Panc1 (cell line): Measurements from ENCODE around the gene HCN3. TPM values are rescaled to one million over a fixed set of nuclear protein-coding genes. Genes with fewer than 3 reads are reported as not detected.
"Not testable (repeated sequence)": the region's sequence is repeated elsewhere in the genome, so short reads cannot be mapped to it uniquely, and the experiment has no call there.

ENCODE experiments used
- ATAC-seq: fragments of 200-7000 bp; cut with Tn5 transposase; 2 replicates; pipeline ENCODE4 v1.9.1; 2020; ENCODE audit warnings: mild to moderate bottlenecking, moderate library complexity
- BruUV-seq: library from RNA; stranded (reverse); fragments of 400-500 nt; replicated peaks from 2 replicates; lab custom pipeline; 2021; lab: Mats Ljungman, UMichigan
- CTCF ChIA-PET: fragments of 300-600 bp; sonication (Branson Sonifier 250); formaldehyde crosslinking; loops from one replicate; lab custom pipeline; 2022; ENCODE audit warnings: antibody characterized with exemption; lab: Charles Lee
- POLR2A ChIA-PET: fragments of 300-600 bp; sonication (Branson Sonifier 250); formaldehyde crosslinking; loops from one replicate; lab custom pipeline; 2022; ENCODE audit warnings: antibody characterized with exemption; lab: Charles Lee
- DNase-seq: peaks from one replicate; pipeline ENCODE4 v3.0.0-alpha.2; 2010; ENCODE audit warnings: low read depth, low spot score
- H3K27ac ChIP-seq: 2 replicates; pipeline ENCODE4 v1.5.1; 2011; ENCODE audit warnings: mild to moderate bottlenecking, low read length, inconsistent platforms
- H3K27me3 ChIP-seq: fragments of 200-500 bp; sonication (Bioruptor generic); 2 replicates; pipeline ENCODE4 v1.6.0; 2014; ENCODE audit warnings: low read length, inconsistent platforms; ENCODE audit not compliant: control insufficient read depth, insufficient read depth
- H3K36me3 ChIP-seq: fragments of 200-500 bp; sonication (Bioruptor generic); 2 replicates; pipeline ENCODE4 v1.5.1; 2014; ENCODE audit warnings: inconsistent platforms, mild to moderate bottlenecking, low read length, moderate library complexity; ENCODE audit not compliant: control insufficient read depth, insufficient read depth
- H3K4me1 ChIP-seq: 2 replicates; pipeline ENCODE4 v1.5.1; 2011; ENCODE audit warnings: inconsistent platforms, mild to moderate bottlenecking, low read length, moderate library complexity; ENCODE audit not compliant: control insufficient read depth, insufficient read depth
- H3K4me3 ChIP-seq, 2 experiments: 2 replicates each; pipeline ENCODE4 v1.5.1; 2011 to 2012; ENCODE audit warnings: low read depth in 2 of 2, low read length in 2 of 2, mild to moderate bottlenecking in 2 of 2, inconsistent platforms in 1 of 2, moderate library complexity in 1 of 2
- H3K9me3 ChIP-seq: fragments of 200-500 bp; sonication (Bioruptor generic); 2 replicates; pipeline ENCODE4 v1.5.1; 2014; ENCODE audit warnings: low read depth, mild to moderate bottlenecking, inconsistent platforms, low read length, moderate library complexity; ENCODE audit not compliant: control insufficient read depth, insufficient read depth
- POLR2AphosphoS5 ChIP-seq: IDR thresholded peaks from 2 replicates; pipeline ENCODE4 v1.6.1; 2012; ENCODE audit warnings: mild to moderate bottlenecking, low read depth, low read length, moderate library complexity
- SIN3A ChIP-seq: IDR thresholded peaks from 2 replicates; pipeline ENCODE4 v1.6.1; 2012; ENCODE audit warnings: low read depth, mild to moderate bottlenecking, low read length, moderate library complexity, borderline replicate concordance; ENCODE audit not compliant: insufficient read depth
- TCF7L2 ChIP-seq: IDR thresholded peaks from 2 replicates; pipeline ENCODE4 v1.6.1; 2011; ENCODE audit warnings: mild to moderate bottlenecking, low read depth, low read length, inconsistent platforms
- in situ Hi-C: cut with HindIII; loops from 2 replicates; pipeline ENCODE4 v1.10.0; 2016; ENCODE audit warnings: low sequenced_read_pairs, low pct_unique_long_range_greater_than_20kb
- intact Hi-C: fragments of 100-400 bp; cut with micrococcal nuclease; formaldehyde crosslinking; loops from one replicate; pipeline ENCODE4 v1.10.0; 2022; ENCODE audit not compliant: unreplicated experiment
- total RNA-seq: library from RNA; stranded (reverse); gene quantifications from one replicate; pipeline ENCODE4 v1.2.1, GENCODE V29; 2021; ENCODE audit not compliant: unreplicated experiment
- TF ChIP-seq, protein P1 (sequence below): fragments of 450-650 bp; IDR thresholded peaks from 2 replicates; pipeline ENCODE4 v1.5.1; 2017; ENCODE audit warnings: mild to moderate bottlenecking
- TF ChIP-seq, protein P2 (sequence below), 2 experiments: IDR thresholded peaks; 2 replicates each; pipeline ENCODE4 v1.6.1; 2011 to 2012; ENCODE audit warnings: low read depth in 2 of 2, control low read depth in 1 of 2, low read length in 1 of 2, mild to moderate bottlenecking in 1 of 2, moderate library complexity in 1 of 2; ENCODE audit not compliant: insufficient read depth in 1 of 2

HCN3 gene
- total RNA-seq, 1 experiment from 2014 or later: 7.8 TPM

DNA sequence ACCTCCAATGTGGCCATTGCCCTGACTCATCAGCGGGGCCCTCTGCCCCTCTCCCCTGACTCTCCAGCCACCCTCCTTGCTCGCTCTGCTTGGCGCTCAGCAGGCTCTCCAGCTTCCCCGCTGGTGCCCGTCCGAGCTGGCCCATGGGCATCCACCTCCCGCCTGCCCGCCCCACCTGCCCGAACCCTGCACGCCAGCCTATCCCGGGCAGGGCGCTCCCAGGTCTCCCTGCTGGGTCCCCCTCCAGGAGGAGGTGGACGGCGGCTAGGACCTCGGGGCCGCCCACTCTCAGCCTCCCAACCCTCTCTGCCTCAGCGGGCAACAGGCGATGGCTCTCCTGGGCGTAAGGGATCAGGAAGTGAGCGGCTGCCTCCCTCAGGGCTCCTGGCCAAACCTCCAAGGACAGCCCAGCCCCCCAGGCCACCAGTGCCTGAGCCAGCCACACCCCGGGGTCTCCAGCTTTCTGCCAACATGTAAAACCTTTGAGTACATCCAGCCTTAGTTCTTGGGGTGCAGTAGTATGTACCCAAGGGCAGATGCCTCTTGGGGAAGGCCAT is 10.8 kb downstream of the HCN3 start:
- Histone ChIP-seq H3K27ac (no peak overlapping the region), H3K27me3 (no peaks in the 10 kb centered on the region), H3K4me3 (no peak overlapping the region), H3K9me3 (no peaks in the 10 kb centered on the region), H3K36me3 (no peaks in the 10 kb centered on the region), H3K4me1 (no peaks in the 10 kb centered on the region)
- ATAC-seq (no peak), DNase-seq (no peak)
- CTCF ChIA-PET: no interaction called here
- POLR2A ChIA-PET: no interaction called here
- TF ChIP-seq POLR2AphosphoS5 (no peak), TCF7L2 (no peak), SIN3A (no peak)
- TF ChIP-seq, protein P1, sequence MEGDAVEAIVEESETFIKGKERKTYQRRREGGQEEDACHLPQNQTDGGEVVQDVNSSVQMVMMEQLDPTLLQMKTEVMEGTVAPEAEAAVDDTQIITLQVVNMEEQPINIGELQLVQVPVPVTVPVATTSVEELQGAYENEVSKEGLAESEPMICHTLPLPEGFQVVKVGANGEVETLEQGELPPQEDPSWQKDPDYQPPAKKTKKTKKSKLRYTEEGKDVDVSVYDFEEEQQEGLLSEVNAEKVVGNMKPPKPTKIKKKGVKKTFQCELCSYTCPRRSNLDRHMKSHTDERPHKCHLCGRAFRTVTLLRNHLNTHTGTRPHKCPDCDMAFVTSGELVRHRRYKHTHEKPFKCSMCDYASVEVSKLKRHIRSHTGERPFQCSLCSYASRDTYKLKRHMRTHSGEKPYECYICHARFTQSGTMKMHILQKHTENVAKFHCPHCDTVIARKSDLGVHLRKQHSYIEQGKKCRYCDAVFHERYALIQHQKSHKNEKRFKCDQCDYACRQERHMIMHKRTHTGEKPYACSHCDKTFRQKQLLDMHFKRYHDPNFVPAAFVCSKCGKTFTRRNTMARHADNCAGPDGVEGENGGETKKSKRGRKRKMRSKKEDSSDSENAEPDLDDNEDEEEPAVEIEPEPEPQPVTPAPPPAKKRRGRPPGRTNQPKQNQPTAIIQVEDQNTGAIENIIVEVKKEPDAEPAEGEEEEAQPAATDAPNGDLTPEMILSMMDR: no peak
- TF ChIP-seq, protein P2, sequence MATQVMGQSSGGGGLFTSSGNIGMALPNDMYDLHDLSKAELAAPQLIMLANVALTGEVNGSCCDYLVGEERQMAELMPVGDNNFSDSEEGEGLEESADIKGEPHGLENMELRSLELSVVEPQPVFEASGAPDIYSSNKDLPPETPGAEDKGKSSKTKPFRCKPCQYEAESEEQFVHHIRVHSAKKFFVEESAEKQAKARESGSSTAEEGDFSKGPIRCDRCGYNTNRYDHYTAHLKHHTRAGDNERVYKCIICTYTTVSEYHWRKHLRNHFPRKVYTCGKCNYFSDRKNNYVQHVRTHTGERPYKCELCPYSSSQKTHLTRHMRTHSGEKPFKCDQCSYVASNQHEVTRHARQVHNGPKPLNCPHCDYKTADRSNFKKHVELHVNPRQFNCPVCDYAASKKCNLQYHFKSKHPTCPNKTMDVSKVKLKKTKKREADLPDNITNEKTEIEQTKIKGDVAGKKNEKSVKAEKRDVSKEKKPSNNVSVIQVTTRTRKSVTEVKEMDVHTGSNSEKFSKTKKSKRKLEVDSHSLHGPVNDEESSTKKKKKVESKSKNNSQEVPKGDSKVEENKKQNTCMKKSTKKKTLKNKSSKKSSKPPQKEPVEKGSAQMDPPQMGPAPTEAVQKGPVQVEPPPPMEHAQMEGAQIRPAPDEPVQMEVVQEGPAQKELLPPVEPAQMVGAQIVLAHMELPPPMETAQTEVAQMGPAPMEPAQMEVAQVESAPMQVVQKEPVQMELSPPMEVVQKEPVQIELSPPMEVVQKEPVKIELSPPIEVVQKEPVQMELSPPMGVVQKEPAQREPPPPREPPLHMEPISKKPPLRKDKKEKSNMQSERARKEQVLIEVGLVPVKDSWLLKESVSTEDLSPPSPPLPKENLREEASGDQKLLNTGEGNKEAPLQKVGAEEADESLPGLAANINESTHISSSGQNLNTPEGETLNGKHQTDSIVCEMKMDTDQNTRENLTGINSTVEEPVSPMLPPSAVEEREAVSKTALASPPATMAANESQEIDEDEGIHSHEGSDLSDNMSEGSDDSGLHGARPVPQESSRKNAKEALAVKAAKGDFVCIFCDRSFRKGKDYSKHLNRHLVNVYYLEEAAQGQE (IDR thresholded peaks at IDR 0.05; ENCODE audit: insufficient read depth in 1 of 2, low read depth in 2 of 2, low read length in 1 of 2): no peak
- no TSS peak for BruUV-seq
- in situ Hi-C loops: no loop called here
- intact Hi-C loops: no loop called here

DNA sequence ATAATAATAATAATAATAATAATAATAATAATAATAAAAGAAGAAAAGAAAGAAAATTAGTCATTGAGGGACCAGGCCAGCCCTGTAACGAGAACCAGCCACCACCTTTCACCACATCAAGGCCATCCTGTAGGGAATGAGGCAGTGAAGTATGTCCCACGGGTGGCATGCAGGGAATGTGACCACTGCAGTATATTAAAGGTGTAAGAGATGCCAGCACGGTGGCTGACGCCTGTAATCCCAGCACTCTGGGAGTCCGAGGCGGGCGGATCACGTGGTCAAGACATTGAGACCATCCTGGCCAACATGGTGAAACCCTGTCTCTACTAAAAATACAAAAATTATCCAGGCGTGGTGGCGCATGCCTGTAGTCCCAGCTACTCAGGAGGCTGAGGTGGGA is 13.7 kb downstream of the HCN3 start:
- H3K27ac ChIP-seq, H3K4me1 ChIP-seq, H3K36me3 ChIP-seq, CTCF ChIA-PET, DNase-seq, H3K9me3 ChIP-seq, intact Hi-C loops, BruUV-seq, in situ Hi-C loops, POLR2A ChIA-PET, H3K27me3 ChIP-seq, H3K4me3 ChIP-seq, ATAC-seq: not testable (repeated sequence)

DNA sequence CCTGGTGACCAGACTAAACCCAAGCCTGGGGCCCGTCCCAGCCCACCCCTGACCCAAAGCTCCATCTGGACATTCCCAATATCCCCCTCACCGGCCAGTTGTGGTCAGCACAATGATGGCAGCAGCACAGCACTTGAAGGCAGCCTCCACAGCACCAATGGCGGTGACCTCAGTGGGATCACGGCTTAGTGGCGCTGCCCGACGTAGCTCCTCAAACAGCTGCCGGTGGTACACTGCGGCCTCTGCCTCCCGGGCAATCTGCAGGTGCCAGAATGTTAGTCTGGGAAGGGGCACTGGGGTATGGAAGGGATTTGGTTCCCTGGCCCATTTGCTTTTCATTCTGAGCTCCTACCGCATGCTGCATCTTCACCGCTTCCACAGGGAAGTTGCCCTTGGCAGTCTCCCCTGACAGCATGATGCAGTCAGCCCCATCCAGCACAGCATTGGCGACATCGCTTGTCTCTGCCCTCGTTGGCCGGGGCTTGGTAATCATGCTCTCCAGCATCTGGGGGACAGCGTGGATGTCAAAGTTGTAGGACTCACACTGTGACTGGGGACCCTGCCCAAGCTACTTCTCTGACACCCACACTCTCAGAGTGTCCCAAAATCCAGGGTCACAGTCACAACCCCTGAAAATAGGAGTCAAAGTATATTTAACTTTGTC is 16.0 kb downstream of the HCN3 start:
- BruUV-seq: no TSS peak

More for the DNA sequence above, 16.0 kb downstream of the HCN3 start:
- no peaks in the 10 kb centered on the region for H3K9me3 ChIP-seq
- H3K36me3 ChIP-seq: no peaks in the 10 kb centered on the region
- no peak overlapping the region for H3K4me3 ChIP-seq
- CTCF ChIA-PET: no interaction called here
- intact Hi-C loops (no loop called here), in situ Hi-C loops (no loop called here)
- POLR2A ChIA-PET: no interaction called here
- TF ChIP-seq, protein P2 (IDR thresholded peaks at IDR 0.05; ENCODE audit: insufficient read depth in 1 of 2, low read depth in 2 of 2, low read length in 1 of 2): no peak
- TF ChIP-seq SIN3A: no peak
- TF ChIP-seq TCF7L2: no peak
- TF ChIP-seq POLR2AphosphoS5: no peak
- TF ChIP-seq, protein P1: no peak
- H3K4me1 ChIP-seq: no peaks in the 10 kb centered on the region
- DNase-seq: no peak
- no peak for ATAC-seq
- no peak overlapping the region for H3K27ac ChIP-seq
- no peaks in the 10 kb centered on the region for H3K27me3 ChIP-seq
